HepG2 (cell line): ENCODE data around the gene DICER1. TPM values are rescaled to one million over a fixed set of nuclear protein-coding genes. Genes with fewer than 3 reads are reported as not detected.

Experiments
- ATAC-seq: fragments of 200-7000 bp; cut with Tn5 transposase; 3 replicates; pipeline ENCODE4 v1.9.1; 2020; ENCODE audit warnings: mild to moderate bottlenecking, moderate library complexity
- BruUV-seq: library from RNA; stranded (reverse); fragments of 400-500 nt; replicated peaks from 2 replicates; lab custom pipeline; 2021; lab: Mats Ljungman, UMichigan
- CTCF ChIA-PET: fragments of 300-600 bp; formaldehyde crosslinking; extraction: SDS; loops from one replicate; lab custom pipeline; 2021; ENCODE audit warnings: low total read pairs, inconsistent platforms, low intra/inter-chr PET ratio; lab: Yijun Ruan, JAX
- POLR2A ChIA-PET: fragments of 350-600 bp; sonication (Branson Sonifier 250); formaldehyde crosslinking; loops from one replicate; lab custom pipeline; 2020; ENCODE audit warnings: antibody characterized with exemption, inconsistent platforms; lab: Yijun Ruan, JAX
- DNase-seq: peaks from one replicate; pipeline ENCODE4 v3.0.0-alpha.2; 2015; ENCODE audit warnings: low spot score
- FAIRE-seq: peaks from 3 replicates; lab custom pipeline; 2011; peaks lifted over from hg19 to GRCh38; lab: Jason Lieb, UNC
- H2AFZ ChIP-seq: one replicate; pipeline ENCODE4 v1.6.1; 2011; ENCODE audit warnings: low read length, inconsistent platforms
- H3K27ac ChIP-seq: fragments of 300-600 bp; 3 replicates; pipeline ENCODE4 v1.8.0; 2011; ENCODE audit warnings: mixed run types, mild to moderate bottlenecking, mixed read lengths, low read length, inconsistent platforms; ENCODE audit not compliant: insufficient read depth; ENCODE audit errors: extremely low read length
- H3K27me3 ChIP-seq, 2 experiments: fragments of 200-600 bp in 1 of 2; 2 replicates in 1 of 2; 3 replicates in 1 of 2; pipeline versions ENCODE4 v1.6.0 to v1.8.0; 2011; ENCODE audit warnings: low read length in 2 of 2, mild to moderate bottlenecking in 2 of 2, moderate library complexity in 2 of 2, inconsistent platforms in 1 of 2; ENCODE audit not compliant: insufficient read depth in 2 of 2, control insufficient read depth in 1 of 2
- H3K36me3 ChIP-seq, 2 experiments: fragments of 200-600 bp in 1 of 2; replicated peaks in 1 of 2; 2 replicates in 1 of 2; 3 replicates in 1 of 2; pipeline versions ENCODE4 v1.5.1 to v1.8.0; 2011; ENCODE audit warnings: low read length in 2 of 2, inconsistent platforms in 1 of 2; ENCODE audit not compliant: insufficient read depth in 2 of 2, control insufficient read depth in 1 of 2
- H3K4me1 ChIP-seq: 2 replicates; pipeline ENCODE4 v1.5.1; 2012; ENCODE audit warnings: low read length, inconsistent platforms; ENCODE audit not compliant: insufficient read depth
- H3K4me2 ChIP-seq: 2 replicates; pipeline ENCODE4 v1.6.0; 2011; ENCODE audit warnings: low read depth, low read length, inconsistent platforms
- H3K4me3 ChIP-seq, 3 experiments: fragments of 200-600 bp in 1 of 3; sonication (generic), shearing (Covaris generic) in 1 of 3; replicated peaks in 1 of 3; 2 replicates each; pipeline ENCODE4 v1.5.1; 2011 to 2016; ENCODE audit warnings: low read length in 3 of 3, inconsistent platforms in 2 of 3, low read depth in 2 of 3, mild to moderate bottlenecking in 2 of 3, control low read depth in 1 of 3, mixed read lengths in 1 of 3; ENCODE audit not compliant: insufficient read depth in 1 of 3
- H3K79me2 ChIP-seq: one replicate; pipeline ENCODE4 v1.6.1; 2011; ENCODE audit warnings: low read length, inconsistent platforms; ENCODE audit not compliant: insufficient read depth
- H3K9ac ChIP-seq: 2 replicates; pipeline ENCODE4 v1.6.0; 2011; ENCODE audit warnings: mild to moderate bottlenecking, low read depth, low read length, inconsistent platforms; ENCODE audit not compliant: insufficient read depth
- H3K9me3 ChIP-seq: 2 replicates; pipeline ENCODE4 v1.5.1; 2012; ENCODE audit warnings: mild to moderate bottlenecking, low read length
- H4K20me1 ChIP-seq: 2 replicates; pipeline ENCODE4 v1.6.0; 2011; ENCODE audit warnings: inconsistent platforms, mild to moderate bottlenecking, low read length, moderate library complexity; ENCODE audit not compliant: insufficient read depth
- BRD4 ChIP-seq: sonication (generic); formaldehyde crosslinking; IDR thresholded peaks from 2 replicates; pipeline ENCODE4 v1.4.0; 2020; ENCODE audit warnings: missing genetic modification reagents
- GPN1 ChIP-seq: sonication (generic); formaldehyde crosslinking; IDR thresholded peaks from 2 replicates; pipeline ENCODE4 v1.5.1; 2020; ENCODE audit warnings: missing genetic modification reagents, borderline replicate concordance
- HOXA3 ChIP-seq: sonication (generic); formaldehyde crosslinking; IDR thresholded peaks from 2 replicates; pipeline ENCODE4 v1.5.0; 2020; ENCODE audit warnings: missing genetic modification reagents
- KLF9 ChIP-seq: IDR thresholded peaks from 2 replicates; pipeline ENCODE4 v1.6.1; 2016; ENCODE audit warnings: low read depth
- NCOR1 ChIP-seq: fragments of 200-600 bp; sonication (generic); IDR thresholded peaks from 2 replicates; pipeline ENCODE4 v1.7.0; 2017; ENCODE audit warnings: antibody characterized with exemption, low read length, borderline replicate concordance
- ZNF232 ChIP-seq: sonication (generic); formaldehyde crosslinking; IDR thresholded peaks from 2 replicates; pipeline ENCODE4 v1.4.0; 2020; ENCODE audit warnings: missing genetic modification reagents, borderline replicate concordance
- ZNF44 ChIP-seq: sonication (generic); formaldehyde crosslinking; IDR thresholded peaks from 2 replicates; pipeline ENCODE4 v1.5.1; 2020; ENCODE audit warnings: mild to moderate bottlenecking, missing genetic modification reagents
- ZNF616 ChIP-seq: sonication (generic); formaldehyde crosslinking; IDR thresholded peaks from 2 replicates; pipeline ENCODE4 v1.5.0; 2020; ENCODE audit warnings: low read depth, mild to moderate bottlenecking, missing genetic modification reagents
- WGBS: methylation state at CpG from one replicate; pipeline ENCODE4 v1.1.6; 2017; ENCODE audit warnings: low lambda C conversion rate; 5-methylcytosine and 5-hydroxymethylcytosine counted together
- in situ Hi-C: cut with HindIII; loops from 2 replicates; pipeline ENCODE4 v1.10.0; 2017; ENCODE audit warnings: low pct_unique_long_range_greater_than_20kb; ENCODE audit not compliant: extremely low pct_ligation_motif_present
- intact Hi-C: fragments of 100-400 bp; cut with micrococcal nuclease; formaldehyde crosslinking; loops from one replicate; pipeline ENCODE4 v1.10.0; 2022; ENCODE audit not compliant: unreplicated experiment
- polyA plus RNA-seq, 8 experiments: library from polyadenylated mRNA; depleted of rRNA in 3 of 8; stranded (reverse) in 7 of 8; unstranded in 1 of 8; fragments of >200 nt; fragmentation: Illumina TruSeq in 4 of 8; extraction: Trizol in 4 of 8; gene quantifications; 2 replicates each; pipeline versions ENCODE4 v1.2.1 to v1.2.3, GENCODE V29; 2011 to 2016; ENCODE audit warnings: low read depth in 4 of 8, missing spikeins in 1 of 8, mixed read lengths in 1 of 8; ENCODE audit not compliant: insufficient read depth in 1 of 8
- total RNA-seq, 5 experiments: library from RNA; depleted of rRNA; stranded (reverse); fragments of >200 nt; fragmentation: Illumina TruSeq; extraction: Trizol; gene quantifications; 2 replicates each; pipeline ENCODE4 v1.2.3, GENCODE V29; 2016; ENCODE audit warnings: low read depth in 1 of 5
- TF ChIP-seq, protein P1 (sequence below): sonication (generic); formaldehyde crosslinking; IDR thresholded peaks from 2 replicates; pipeline ENCODE4 v1.5.0; 2020; ENCODE audit warnings: mild to moderate bottlenecking, missing genetic modification reagents
- TF ChIP-seq, protein P2 (sequence below): sonication (generic); formaldehyde crosslinking; IDR thresholded peaks from 2 replicates; pipeline ENCODE4 v1.5.1; 2020; ENCODE audit warnings: missing genetic modification reagents, mild to moderate bottlenecking, borderline replicate concordance
- TF ChIP-seq, protein P3 (sequence below): sonication (generic); formaldehyde crosslinking; IDR thresholded peaks from 2 replicates; pipeline ENCODE4 v1.4.0; 2020; ENCODE audit warnings: missing genetic modification reagents, low read depth, mild to moderate bottlenecking, borderline replicate concordance
- TF ChIP-seq, protein P4 (sequence below): sonication (generic); formaldehyde crosslinking; IDR thresholded peaks from 2 replicates; pipeline ENCODE4 v1.4.0; 2020; ENCODE audit warnings: missing genetic modification reagents, borderline replicate concordance

The DICER1 gene
- total and polyA plus RNA-seq, 2 of the 13 experiments (the other 11 are each of a cell fraction or from before 2014, with no cell fraction given) = 31.8 to 61.9 TPM

DNA sequence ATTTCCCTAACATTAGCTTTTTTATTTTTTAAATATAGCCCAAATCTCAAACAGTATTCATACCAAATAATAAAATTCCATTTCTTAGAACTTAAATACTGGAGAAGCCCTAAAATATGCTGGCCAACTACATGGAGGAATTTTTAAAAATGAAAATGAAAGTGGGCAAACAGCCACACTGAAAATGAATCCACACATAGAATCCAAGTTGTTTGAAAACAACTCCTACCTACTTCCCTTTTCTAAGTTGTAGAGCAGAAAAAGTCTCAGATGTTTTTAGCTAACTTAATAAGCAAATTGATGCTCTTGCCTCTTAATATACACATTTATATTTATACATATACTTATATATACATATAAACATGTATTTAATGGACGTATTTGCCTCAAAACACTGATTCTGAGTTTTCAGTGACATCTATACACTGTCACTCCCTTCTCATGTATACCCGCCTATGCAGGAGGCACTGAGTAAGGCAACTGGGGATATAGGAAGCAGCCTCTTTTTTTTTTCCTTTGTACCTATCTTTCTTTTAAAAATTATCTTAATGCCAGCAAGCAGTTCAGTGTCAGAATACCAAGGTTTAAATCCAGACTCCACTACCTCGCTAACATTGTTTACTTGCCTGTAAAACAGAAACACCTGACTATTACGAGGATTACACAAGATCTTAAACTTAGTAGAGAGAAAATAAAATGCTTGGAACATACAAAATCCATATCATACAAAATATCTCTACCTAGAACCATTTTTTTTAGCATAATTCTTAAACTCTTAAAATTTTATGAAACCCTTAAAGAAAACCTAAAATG is 13.3 kb downstream of the DICER1 start:
- Histone ChIP-seq H2AFZ (no peak overlapping the region), H3K9ac (no peak overlapping the region), H3K27me3 (no peaks in the 10 kb centered on the region), H3K4me1 (peaks cover 36% of the 10 kb centered on the region), H3K4me3 (no peak overlapping the region), H3K9me3 (peaks cover 14% of the 10 kb centered on the region; the same call in 1 of the 2 replicates), H3K27ac (no peak overlapping the region), H3K79me2 (peaks cover 100% of the 10 kb centered on the region), H3K36me3 (peaks cover 0 to 5% of the 10 kb centered on the region in 2 experiments; a peak in 1 of 5 replicates), H4K20me1 (peaks cover 12% of the 10 kb centered on the region), H3K4me2 (no peak overlapping the region)
- ATAC-seq (no peak), FAIRE-seq (no peak), DNase-seq (no peak)
- 96% methylated on average over 4 of the region's 4 CpGs for WGBS
- TF ChIP-seq, protein P1, sequence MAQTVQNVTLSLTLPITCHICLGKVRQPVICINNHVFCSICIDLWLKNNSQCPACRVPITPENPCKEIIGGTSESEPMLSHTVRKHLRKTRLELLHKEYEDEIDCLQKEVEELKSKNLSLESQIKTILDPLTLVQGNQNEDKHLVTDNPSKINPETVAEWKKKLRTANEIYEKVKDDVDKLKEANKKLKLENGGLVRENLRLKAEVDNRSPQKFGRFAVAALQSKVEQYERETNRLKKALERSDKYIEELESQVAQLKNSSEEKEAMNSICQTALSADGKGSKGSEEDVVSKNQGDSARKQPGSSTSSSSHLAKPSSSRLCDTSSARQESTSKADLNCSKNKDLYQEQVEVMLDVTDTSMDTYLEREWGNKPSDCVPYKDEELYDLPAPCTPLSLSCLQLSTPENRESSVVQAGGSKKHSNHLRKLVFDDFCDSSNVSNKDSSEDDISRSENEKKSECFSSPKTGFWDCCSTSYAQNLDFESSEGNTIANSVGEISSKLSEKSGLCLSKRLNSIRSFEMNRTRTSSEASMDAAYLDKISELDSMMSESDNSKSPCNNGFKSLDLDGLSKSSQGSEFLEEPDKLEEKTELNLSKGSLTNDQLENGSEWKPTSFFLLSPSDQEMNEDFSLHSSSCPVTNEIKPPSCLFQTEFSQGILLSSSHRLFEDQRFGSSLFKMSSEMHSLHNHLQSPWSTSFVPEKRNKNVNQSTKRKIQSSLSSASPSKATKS = no peak
- TF ChIP-seq KLF9 (CRISPR knock-in tag) (no peak), NCOR1 (no peak), ZNF44 (CRISPR knock-in tag) (no peak), GPN1 (CRISPR knock-in tag) (no peak), ZNF616 (CRISPR knock-in tag) (no peak), HOXA3 (CRISPR knock-in tag) (no peak), ZNF232 (CRISPR knock-in tag) (no peak), BRD4 (CRISPR knock-in tag) (no peak)
- TF ChIP-seq, protein P2, sequence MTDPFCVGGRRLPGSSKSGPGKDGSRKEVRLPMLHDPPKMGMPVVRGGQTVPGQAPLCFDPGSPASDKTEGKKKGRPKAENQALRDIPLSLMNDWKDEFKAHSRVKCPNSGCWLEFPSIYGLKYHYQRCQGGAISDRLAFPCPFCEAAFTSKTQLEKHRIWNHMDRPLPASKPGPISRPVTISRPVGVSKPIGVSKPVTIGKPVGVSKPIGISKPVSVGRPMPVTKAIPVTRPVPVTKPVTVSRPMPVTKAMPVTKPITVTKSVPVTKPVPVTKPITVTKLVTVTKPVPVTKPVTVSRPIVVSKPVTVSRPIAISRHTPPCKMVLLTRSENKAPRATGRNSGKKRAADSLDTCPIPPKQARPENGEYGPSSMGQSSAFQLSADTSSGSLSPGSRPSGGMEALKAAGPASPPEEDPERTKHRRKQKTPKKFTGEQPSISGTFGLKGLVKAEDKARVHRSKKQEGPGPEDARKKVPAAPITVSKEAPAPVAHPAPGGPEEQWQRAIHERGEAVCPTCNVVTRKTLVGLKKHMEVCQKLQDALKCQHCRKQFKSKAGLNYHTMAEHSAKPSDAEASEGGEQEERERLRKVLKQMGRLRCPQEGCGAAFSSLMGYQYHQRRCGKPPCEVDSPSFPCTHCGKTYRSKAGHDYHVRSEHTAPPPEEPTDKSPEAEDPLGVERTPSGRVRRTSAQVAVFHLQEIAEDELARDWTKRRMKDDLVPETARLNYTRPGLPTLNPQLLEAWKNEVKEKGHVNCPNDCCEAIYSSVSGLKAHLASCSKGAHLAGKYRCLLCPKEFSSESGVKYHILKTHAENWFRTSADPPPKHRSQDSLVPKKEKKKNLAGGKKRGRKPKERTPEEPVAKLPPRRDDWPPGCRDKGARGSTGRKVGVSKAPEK (CRISPR knock-in tag) = no peak
- TF ChIP-seq, protein P3, sequence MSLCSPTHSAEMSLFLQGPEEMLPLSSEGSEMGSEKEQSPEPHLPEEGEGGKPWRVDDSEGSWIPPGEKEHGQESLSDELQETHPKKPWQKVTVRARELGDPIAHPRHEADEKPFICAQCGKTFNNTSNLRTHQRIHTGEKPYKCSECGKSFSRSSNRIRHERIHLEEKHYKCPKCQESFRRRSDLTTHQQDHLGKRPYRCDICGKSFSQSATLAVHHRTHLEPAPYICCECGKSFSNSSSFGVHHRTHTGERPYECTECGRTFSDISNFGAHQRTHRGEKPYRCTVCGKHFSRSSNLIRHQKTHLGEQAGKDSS (CRISPR knock-in tag) = no peak
- TF ChIP-seq, protein P4, sequence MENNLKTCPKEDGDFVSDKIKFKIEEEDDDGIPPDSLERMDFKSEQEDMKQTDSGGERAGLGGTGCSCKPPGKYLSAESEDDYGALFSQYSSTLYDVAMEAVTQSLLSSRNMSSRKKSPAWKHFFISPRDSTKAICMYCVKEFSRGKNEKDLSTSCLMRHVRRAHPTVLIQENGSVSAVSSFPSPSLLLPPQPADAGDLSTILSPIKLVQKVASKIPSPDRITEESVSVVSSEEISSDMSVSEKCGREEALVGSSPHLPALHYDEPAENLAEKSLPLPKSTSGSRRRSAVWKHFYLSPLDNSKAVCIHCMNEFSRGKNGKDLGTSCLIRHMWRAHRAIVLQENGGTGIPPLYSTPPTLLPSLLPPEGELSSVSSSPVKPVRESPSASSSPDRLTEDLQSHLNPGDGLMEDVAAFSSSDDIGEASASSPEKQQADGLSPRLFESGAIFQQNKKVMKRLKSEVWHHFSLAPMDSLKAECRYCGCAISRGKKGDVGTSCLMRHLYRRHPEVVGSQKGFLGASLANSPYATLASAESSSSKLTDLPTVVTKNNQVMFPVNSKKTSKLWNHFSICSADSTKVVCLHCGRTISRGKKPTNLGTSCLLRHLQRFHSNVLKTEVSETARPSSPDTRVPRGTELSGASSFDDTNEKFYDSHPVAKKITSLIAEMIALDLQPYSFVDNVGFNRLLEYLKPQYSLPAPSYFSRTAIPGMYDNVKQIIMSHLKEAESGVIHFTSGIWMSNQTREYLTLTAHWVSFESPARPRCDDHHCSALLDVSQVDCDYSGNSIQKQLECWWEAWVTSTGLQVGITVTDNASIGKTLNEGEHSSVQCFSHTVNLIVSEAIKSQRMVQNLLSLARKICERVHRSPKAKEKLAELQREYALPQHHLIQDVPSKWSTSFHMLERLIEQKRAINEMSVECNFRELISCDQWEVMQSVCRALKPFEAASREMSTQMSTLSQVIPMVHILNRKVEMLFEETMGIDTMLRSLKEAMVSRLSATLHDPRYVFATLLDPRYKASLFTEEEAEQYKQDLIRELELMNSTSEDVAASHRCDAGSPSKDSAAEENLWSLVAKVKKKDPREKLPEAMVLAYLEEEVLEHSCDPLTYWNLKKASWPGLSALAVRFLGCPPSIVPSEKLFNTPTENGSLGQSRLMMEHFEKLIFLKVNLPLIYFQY = no peak
- CTCF ChIA-PET = no interaction called here
- no TSS peak for BruUV-seq
- POLR2A ChIA-PET = no interaction called here
- intact Hi-C loops (no loop called here), in situ Hi-C loops (no loop called here)
